Upper lobe of right lung (tissue), 1 donor: ENCODE measurements around the gene NR1I3. TPM values are rescaled to one million over a fixed set of nuclear protein-coding genes. Genes with fewer than 3 reads are reported as not detected.
A peak's percentile ranks its signal among the peaks of the same experiment; 100 is the strongest.

Source experiments
- ATAC-seq: fragments of 200-7000 bp; cut with Tn5 transposase; one replicate; pipeline ENCODE4 v1.9.1; 2020; ENCODE audit warnings: mild to moderate bottlenecking, moderate library complexity
- DNase-seq: peaks from one replicate; pipeline ENCODE4 v3.0.0-alpha.2; 2020
- H3K27ac ChIP-seq: fragments of 200-600 bp; one replicate; pipeline ENCODE4 v1.8.0; 2022
- H3K27me3 ChIP-seq: fragments of 200-600 bp; one replicate; pipeline ENCODE4 v1.8.0; 2022; ENCODE audit warnings: mild to moderate bottlenecking
- H3K36me3 ChIP-seq: fragments of 200-600 bp; one replicate; pipeline ENCODE4 v1.8.0; 2022
- H3K4me1 ChIP-seq: fragments of 200-600 bp; one replicate; pipeline ENCODE4 v1.8.0; 2022
- H3K4me3 ChIP-seq: fragments of 200-600 bp; one replicate; pipeline ENCODE4 v1.8.0; 2022; ENCODE audit warnings: mild to moderate bottlenecking
- H3K9me3 ChIP-seq: fragments of 200-600 bp; one replicate; pipeline ENCODE4 v1.8.0; 2022
- intact Hi-C: fragments of 100-400 bp; cut with DNase I; formaldehyde crosslinking; loops from one replicate; pipeline ENCODE4 v1.11.0; 2022
- total RNA-seq: library from RNA; stranded (reverse); fragmentation: NEBNext Ultra II Directional; extraction: Animal tissue kit (Norgen Biotek cat#: 25700); gene quantifications from one replicate; pipeline ENCODE4 v1.2.1, GENCODE V29; 2021
- TF ChIP-seq, protein P1 (sequence below): fragments of 200-600 bp; IDR thresholded peaks from one replicate; pipeline ENCODE4 v1.8.0; 2022; ENCODE audit warnings: antibody characterized with exemption
- donor health status: DM: no; HTN: yes; CAD: no; lungs with severe emphysema.

NR1I3 gene
- total RNA-seq, 1 donor from 2014 or later = not detected

DNA sequence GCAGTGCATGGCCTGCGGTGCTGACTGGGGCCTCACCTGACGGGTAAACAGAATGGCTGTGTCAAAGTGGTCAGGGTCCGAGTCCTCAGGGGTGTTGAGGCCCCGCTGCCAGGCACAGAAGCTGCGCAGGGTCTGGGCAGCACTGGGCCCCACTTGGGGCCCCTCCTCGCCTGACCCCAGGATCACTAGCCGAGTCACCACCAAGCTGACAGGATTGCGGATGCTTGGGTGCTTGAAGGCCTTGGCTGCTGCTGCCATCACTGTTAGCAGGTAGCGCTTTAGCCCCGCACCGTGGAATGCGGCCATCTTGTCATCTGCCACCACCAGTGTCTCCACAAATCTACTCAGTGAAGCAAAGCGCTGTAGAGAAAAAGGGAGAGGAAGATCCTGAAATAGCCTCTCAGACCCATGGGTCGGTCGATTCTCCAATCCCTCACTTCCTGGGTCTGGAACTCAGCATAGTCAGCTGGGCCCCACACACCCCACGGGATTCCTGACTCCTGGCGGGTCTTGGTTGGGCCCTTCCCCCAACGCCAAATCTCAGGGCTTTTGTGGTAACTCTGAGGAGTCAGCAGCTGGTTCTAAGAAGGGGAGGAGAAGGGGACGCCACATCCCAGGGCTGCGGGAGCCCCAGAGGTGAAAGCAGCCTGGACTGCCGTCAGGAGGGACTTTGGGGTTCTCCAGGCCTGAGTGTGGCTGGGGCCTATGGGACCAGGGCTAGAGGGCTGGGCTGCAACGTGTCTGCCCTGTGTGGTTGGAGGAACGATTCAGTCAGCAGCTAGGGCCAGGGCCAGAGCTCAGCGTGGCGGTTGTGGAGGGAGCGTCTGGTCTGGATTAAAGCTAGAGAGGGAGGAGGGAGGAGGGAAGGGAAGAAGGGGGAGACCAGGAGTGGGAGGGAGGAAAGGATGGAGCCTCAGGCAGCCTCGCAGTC, 41.2 kb downstream of the NR1I3 start:
- H3K9me3 ChIP-seq = no peaks in the 10 kb centered on the region
- H3K36me3 ChIP-seq = no peaks in the 10 kb centered on the region
- peaks cover 55% of the 10 kb centered on the region for H3K4me1 ChIP-seq
- TF ChIP-seq, protein P1, sequence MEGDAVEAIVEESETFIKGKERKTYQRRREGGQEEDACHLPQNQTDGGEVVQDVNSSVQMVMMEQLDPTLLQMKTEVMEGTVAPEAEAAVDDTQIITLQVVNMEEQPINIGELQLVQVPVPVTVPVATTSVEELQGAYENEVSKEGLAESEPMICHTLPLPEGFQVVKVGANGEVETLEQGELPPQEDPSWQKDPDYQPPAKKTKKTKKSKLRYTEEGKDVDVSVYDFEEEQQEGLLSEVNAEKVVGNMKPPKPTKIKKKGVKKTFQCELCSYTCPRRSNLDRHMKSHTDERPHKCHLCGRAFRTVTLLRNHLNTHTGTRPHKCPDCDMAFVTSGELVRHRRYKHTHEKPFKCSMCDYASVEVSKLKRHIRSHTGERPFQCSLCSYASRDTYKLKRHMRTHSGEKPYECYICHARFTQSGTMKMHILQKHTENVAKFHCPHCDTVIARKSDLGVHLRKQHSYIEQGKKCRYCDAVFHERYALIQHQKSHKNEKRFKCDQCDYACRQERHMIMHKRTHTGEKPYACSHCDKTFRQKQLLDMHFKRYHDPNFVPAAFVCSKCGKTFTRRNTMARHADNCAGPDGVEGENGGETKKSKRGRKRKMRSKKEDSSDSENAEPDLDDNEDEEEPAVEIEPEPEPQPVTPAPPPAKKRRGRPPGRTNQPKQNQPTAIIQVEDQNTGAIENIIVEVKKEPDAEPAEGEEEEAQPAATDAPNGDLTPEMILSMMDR = no peak
- DNase-seq (no peak), ATAC-seq (no peak)
- H3K27me3 ChIP-seq = no peaks in the 10 kb centered on the region
- intact Hi-C loops = no loop called here
- H3K4me3 ChIP-seq = peak overlapping the region; percentile 37
- H3K27ac ChIP-seq = peak overlapping the region; percentile 98

DNA sequence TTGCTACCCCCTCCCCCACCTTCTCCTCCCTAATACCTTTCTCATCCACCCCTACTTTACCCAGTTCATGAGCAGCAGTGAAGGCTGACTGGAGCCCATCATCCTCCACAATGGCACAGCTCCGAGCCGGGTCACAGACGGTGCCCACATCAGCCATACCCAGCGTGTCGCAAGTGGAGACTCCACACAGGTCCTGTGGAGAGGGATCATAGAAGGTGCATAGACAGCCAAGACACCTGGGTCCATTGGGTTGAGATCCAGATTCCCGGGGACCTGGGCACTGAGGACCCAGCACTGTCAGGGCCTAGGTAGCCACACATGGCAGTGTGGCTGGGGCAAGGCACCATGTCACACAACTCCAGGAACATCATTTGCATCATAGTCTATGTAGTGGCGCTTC, 41.9 kb downstream of the NR1I3 start:
- H3K9me3 ChIP-seq = no peaks in the 10 kb centered on the region
- H3K36me3 ChIP-seq = no peaks in the 10 kb centered on the region
- ATAC-seq (no peak), DNase-seq (no peak)
- H3K4me3 ChIP-seq = peak overlapping the region; percentile 37
- peaks cover 49% of the 10 kb centered on the region for H3K4me1 ChIP-seq
- intact Hi-C loops = no loop called here
- no peaks in the 10 kb centered on the region for H3K27me3 ChIP-seq
- TF ChIP-seq, protein P1 = no peak
- no peak overlapping the region for H3K27ac ChIP-seq

DNA sequence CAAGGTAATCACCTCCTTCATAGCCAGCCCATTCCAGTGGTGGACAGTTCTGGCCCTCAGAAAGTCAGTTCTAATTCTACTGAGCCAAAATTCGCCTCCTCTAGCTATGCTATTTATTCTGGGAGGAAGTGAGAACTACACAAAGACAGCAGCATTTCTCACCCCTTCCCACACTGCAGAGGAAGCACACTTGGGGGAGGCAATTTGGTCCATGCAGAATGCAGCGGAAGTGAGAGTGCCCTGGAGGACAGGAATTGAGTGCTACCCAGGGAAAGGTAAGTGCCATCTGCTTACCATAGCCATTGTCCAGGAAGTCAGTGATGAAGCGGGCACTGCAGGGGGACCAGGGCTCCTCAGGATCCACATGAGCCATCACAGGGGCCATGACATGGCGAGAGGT, 42.8 kb downstream of the NR1I3 start:
- Histone ChIP-seq H3K4me3 (no peak overlapping the region), H3K36me3 (no peaks in the 10 kb centered on the region), H3K9me3 (no peaks in the 10 kb centered on the region), H3K27ac (no peak overlapping the region), H3K4me1 (peaks cover 39% of the 10 kb centered on the region), H3K27me3 (no peaks in the 10 kb centered on the region)
- ATAC-seq = peak; percentile 17
- DNase-seq = no peak
- TF ChIP-seq, protein P1 = no peak
- intact Hi-C loops = no loop called here

DNA sequence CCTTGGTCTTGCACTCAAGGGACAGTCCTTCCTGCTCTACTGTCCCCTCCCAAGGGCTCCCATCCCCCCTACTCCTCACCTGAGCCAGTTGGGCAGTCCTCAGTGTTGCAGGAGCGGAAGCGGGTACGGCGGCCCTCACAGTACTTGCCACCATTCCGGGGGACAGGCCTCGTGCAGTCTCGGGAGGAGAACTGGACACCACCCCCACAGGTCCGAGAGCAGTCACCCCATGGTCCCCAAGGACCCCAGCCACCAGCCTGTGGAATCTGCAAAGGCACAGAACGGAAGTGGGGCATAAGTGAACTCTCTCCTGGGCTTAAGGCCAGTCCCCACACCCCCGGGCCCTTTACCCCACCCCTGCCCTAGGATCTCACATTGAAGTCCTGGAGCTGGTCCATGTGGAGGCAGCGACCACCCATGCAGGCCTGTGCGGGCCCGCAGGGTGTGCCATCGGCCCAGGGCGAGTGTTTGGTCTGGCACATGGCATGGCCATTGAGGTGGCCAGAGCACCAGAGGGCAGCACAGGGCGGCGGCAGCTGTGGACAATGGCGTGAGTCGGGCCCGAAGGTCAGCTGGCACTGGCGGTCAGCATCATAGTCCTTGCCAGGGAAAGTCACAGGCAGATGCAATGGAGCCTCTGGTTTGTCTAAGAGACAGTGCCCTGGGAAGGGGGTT, 44.3 kb downstream of the NR1I3 start:
- intact Hi-C loops = no loop called here
- Histone ChIP-seq H3K36me3 (no peaks in the 10 kb centered on the region), H3K9me3 (no peaks in the 10 kb centered on the region), H3K27ac (no peak overlapping the region), H3K4me1 (peaks cover 26% of the 10 kb centered on the region), H3K4me3 (no peak overlapping the region), H3K27me3 (no peaks in the 10 kb centered on the region)
- DNase-seq = no peak
- TF ChIP-seq, protein P1 = peak; percentile 25
- no peak for ATAC-seq

DNA sequence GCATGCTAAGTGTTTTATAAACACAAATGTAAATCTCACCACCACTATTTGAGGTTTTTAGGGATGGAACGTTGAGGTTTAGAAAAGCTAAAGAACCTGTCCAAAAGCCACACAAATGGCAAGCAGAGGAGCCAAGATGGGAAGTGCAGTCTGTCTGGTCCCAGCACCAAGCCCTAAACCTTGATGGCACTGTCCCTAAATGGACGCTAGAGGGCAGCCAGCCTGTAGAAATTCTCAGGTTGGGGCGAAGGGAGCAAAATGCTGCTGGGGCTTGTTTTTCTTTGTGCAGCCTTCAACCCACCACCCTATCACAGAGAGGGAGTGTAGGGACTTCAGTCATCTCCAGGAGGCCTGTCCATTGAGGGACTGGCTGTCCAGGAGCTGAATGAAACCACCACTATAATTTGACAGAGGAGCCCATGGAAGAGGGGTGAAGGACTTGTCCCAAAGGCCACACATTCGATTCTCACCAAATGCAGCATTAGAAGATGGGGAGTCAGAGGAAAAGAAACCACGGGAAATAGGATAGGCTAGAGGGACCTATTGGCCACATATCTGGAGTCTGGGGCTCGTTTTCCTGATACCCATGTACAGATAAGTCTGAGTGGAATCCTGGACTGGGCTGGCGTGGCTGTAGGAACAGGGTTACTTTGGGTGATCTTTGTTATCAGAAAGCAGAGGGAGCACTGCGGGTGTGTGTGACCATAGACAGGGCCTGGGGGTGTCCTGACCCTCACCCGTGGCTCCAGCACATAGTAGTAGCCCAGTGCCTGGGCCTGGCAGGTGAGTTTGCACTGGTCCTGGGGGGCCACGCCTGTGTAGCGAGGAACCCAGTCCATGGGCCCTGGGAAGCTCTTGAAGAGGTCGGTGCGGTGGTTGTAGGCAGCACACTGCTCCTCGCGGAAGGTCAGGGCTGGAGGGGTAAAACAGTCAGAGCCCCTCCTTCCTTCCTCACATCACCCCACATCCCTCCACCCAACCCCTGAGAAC, 45.2 kb downstream of the NR1I3 start:
- ATAC-seq = peak; percentile 83
- TF ChIP-seq, protein P1 = peak; percentile 89
- Histone ChIP-seq H3K27ac (peak overlapping the region; percentile 24), H3K4me1 (peaks cover 17% of the 10 kb centered on the region), H3K27me3 (no peaks in the 10 kb centered on the region), H3K9me3 (no peaks in the 10 kb centered on the region), H3K4me3 (no peak overlapping the region), H3K36me3 (no peaks in the 10 kb centered on the region)
- no peak for DNase-seq
- intact Hi-C loops = no loop called here
